ENCODE data around the gene TMEM175. TPM values are rescaled to one million over a fixed set of nuclear protein-coding genes. Genes with fewer than 3 reads are reported as not detected.

Gene TMEM175
- total RNA-seq, 1 experiment from 2014 or later = 22.3 TPM

GRCh38 chr4:888029-888428 lies 44.2 kb upstream of the TMEM175 start:
- Mint-ChIP-seq H3K4me1 (ENCODE audit: low read depth, unreplicated experiment) (no peaks in the 10 kb centered on the region), H3K4me3 (ENCODE audit: unreplicated experiment) (no peak overlapping the region), H3K27me3 (ENCODE audit: insufficient read depth, unreplicated experiment) (no peaks in the 10 kb centered on the region), H3K36me3 (ENCODE audit: insufficient read depth, unreplicated experiment) (peaks cover 48% of the 10 kb centered on the region), H3K27ac (ENCODE audit: unreplicated experiment) (no peak overlapping the region), H3K9me3 (ENCODE audit: unreplicated experiment) (no peaks in the 10 kb centered on the region)
- Histone ChIP-seq H3K36me3 (ENCODE audit: control insufficient read depth, insufficient read depth, low read length) (peaks cover 2% of the 10 kb centered on the region), H3K27me3 (replicated peaks; ENCODE audit: control insufficient read depth, insufficient read depth, low read length) (no peaks in the 10 kb centered on the region), H3K4me3 (ENCODE audit: low read depth, low read length) (no peak overlapping the region), H3K9me3 (no peaks in the 10 kb centered on the region), H3K4me1 (no peaks in the 10 kb centered on the region)
- ChIA-PET CTCF (no interaction called here), POLR2A (no interaction called here)
- DNase-seq = no peak
- no peak for TF ChIP-seq CTCF (IDR thresholded peaks at IDR 0.05; ENCODE audit: insufficient read depth in 1 of 2, low read depth in 1 of 2, low read length in 1 of 2, severe bottlenecking in 1 of 2, unreplicated experiment in 1 of 2)
- intact Hi-C loops (cut with micrococcal nuclease; ENCODE audit: unreplicated experiment) = no loop called here
- no TSS peak for BruUV-seq (replicated peaks)

GRCh38 chr4:889516-889915 lies 42.7 kb upstream of the TMEM175 start:
- POLR2A ChIA-PET = no interaction called here
- CTCF ChIA-PET = no interaction called here
- no peaks in the 10 kb centered on the region for H3K9me3 Mint-ChIP-seq (ENCODE audit: unreplicated experiment)
- H3K4me1 Mint-ChIP-seq (ENCODE audit: low read depth, unreplicated experiment) = no peaks in the 10 kb centered on the region
- H3K36me3 Mint-ChIP-seq (ENCODE audit: insufficient read depth, unreplicated experiment) = peaks cover 46% of the 10 kb centered on the region
- Histone ChIP-seq H3K36me3 (ENCODE audit: control insufficient read depth, insufficient read depth, low read length) (peaks cover 2% of the 10 kb centered on the region), H3K4me1 (no peaks in the 10 kb centered on the region), H3K9me3 (no peaks in the 10 kb centered on the region), H3K27me3 (replicated peaks; ENCODE audit: control insufficient read depth, insufficient read depth, low read length) (no peaks in the 10 kb centered on the region), H3K4me3 (ENCODE audit: low read depth, low read length) (no peak overlapping the region)
- no peaks in the 10 kb centered on the region for H3K27me3 Mint-ChIP-seq (ENCODE audit: insufficient read depth, unreplicated experiment)
- intact Hi-C loops (cut with micrococcal nuclease; ENCODE audit: unreplicated experiment) = no loop called here
- no peak overlapping the region for H3K4me3 Mint-ChIP-seq (ENCODE audit: unreplicated experiment)
- TF ChIP-seq CTCF (IDR thresholded peaks at IDR 0.05; ENCODE audit: insufficient read depth in 1 of 2, low read depth in 1 of 2, low read length in 1 of 2, severe bottlenecking in 1 of 2, unreplicated experiment in 1 of 2) = no peak
- no TSS peak for BruUV-seq (replicated peaks)
- H3K27ac Mint-ChIP-seq (ENCODE audit: unreplicated experiment) = no peak overlapping the region
- no peak for DNase-seq

- no peaks in the 10 kb centered on the region for H3K4me1 Mint-ChIP-seq (ENCODE audit: low read depth, unreplicated experiment)
- no peak overlapping the region for H3K4me3 ChIP-seq (ENCODE audit: low read depth, low read length)
- H3K4me1 ChIP-seq = no peaks in the 10 kb centered on the region
- no peak overlapping the region for H3K27ac Mint-ChIP-seq (ENCODE audit: unreplicated experiment)
- no peak for DNase-seq
- peaks cover 41% of the 10 kb centered on the region for H3K36me3 Mint-ChIP-seq (ENCODE audit: insufficient read depth, unreplicated experiment)
- H3K4me3 Mint-ChIP-seq (ENCODE audit: unreplicated experiment) = no peak overlapping the region
- intact Hi-C loops (cut with micrococcal nuclease; ENCODE audit: unreplicated experiment) = no loop called here
- no peak for TF ChIP-seq CTCF (IDR thresholded peaks at IDR 0.05; ENCODE audit: insufficient read depth in 1 of 2, low read depth in 1 of 2, low read length in 1 of 2, severe bottlenecking in 1 of 2, unreplicated experiment in 1 of 2)
- ChIA-PET CTCF (no interaction called here), POLR2A (no interaction called here)
- no peaks in the 10 kb centered on the region for H3K27me3 ChIP-seq (replicated peaks; ENCODE audit: control insufficient read depth, insufficient read depth, low read length)
- H3K27me3 Mint-ChIP-seq (ENCODE audit: insufficient read depth, unreplicated experiment) = no peaks in the 10 kb centered on the region
- no peaks in the 10 kb centered on the region for H3K9me3 Mint-ChIP-seq (ENCODE audit: unreplicated experiment)
- H3K36me3 ChIP-seq (ENCODE audit: control insufficient read depth, insufficient read depth, low read length) = peaks cover 2% of the 10 kb centered on the region
- no peaks in the 10 kb centered on the region for H3K9me3 ChIP-seq
- BruUV-seq (replicated peaks) = no TSS peak
Observed at GRCh38 chr4:890036-890695, 42.1 kb upstream of the TMEM175 start.
